H1 (cell line): Measurements from ENCODE around the gene CD164. TPM values are rescaled to one million over a fixed set of nuclear protein-coding genes. Genes with fewer than 3 reads are reported as not detected.

Source experiments
- CTCF ChIA-PET: fragments of 300-600 bp; sonication (Branson Sonifier 250); formaldehyde crosslinking; loops from one replicate; lab custom pipeline; 2021; ENCODE audit not compliant: partially characterized antibody; lab: Charles Lee
- POLR2A ChIA-PET: fragments of 300-600 bp; sonication (Branson Sonifier 250); formaldehyde crosslinking; loops from one replicate; lab custom pipeline; 2021; ENCODE audit warnings: inconsistent platforms; ENCODE audit not compliant: partially characterized antibody; lab: Charles Lee
- DNase-seq, 2 experiments: peaks; one replicate each; pipeline versions ENCODE4 v3.0.0 to v3.0.0-alpha.2; 2010 to 2022; ENCODE audit warnings: low spot score in 2 of 2, low read depth in 1 of 2, mixed read lengths in 1 of 2
- FAIRE-seq: peaks from 2 replicates; lab custom pipeline; 2011; peaks lifted over from hg19 to GRCh38; lab: Jason Lieb, UNC
- H2AFZ ChIP-seq: 2 replicates; pipeline ENCODE4 v1.8.1; 2012; ENCODE audit warnings: low read length, inconsistent platforms
- H2AK5ac ChIP-seq: 2 replicates; pipeline ENCODE4 v1.6.1; 2013; ENCODE audit warnings: low read depth, low read length
- H2BK120ac ChIP-seq: replicated peaks from 2 replicates; pipeline ENCODE3; 2013; ENCODE audit warnings: low read depth, low read length, inconsistent platforms
- H2BK12ac ChIP-seq: 2 replicates; pipeline ENCODE4 v1.6.1; 2013; ENCODE audit warnings: low read depth, low read length
- H2BK15ac ChIP-seq: 2 replicates; pipeline ENCODE4 v1.6.1; 2013; ENCODE audit warnings: low read length
- H2BK20ac ChIP-seq: 2 replicates; pipeline ENCODE4 v1.6.1; 2013; ENCODE audit warnings: low read length
- H2BK5ac ChIP-seq: 2 replicates; pipeline ENCODE4 v1.6.1; 2013; ENCODE audit warnings: low read depth, low read length
- H3K14ac ChIP-seq: 2 replicates; pipeline ENCODE4 v1.6.1; 2013; ENCODE audit warnings: inconsistent platforms; ENCODE audit not compliant: insufficient read length
- H3K18ac ChIP-seq: 2 replicates; pipeline ENCODE4 v1.6.1; 2013; ENCODE audit warnings: low read length; ENCODE audit errors: extremely low read depth
- H3K23ac ChIP-seq: 2 replicates; pipeline ENCODE4 v1.6.1; 2013; ENCODE audit warnings: inconsistent platforms; ENCODE audit not compliant: insufficient read length
- H3K23me2 ChIP-seq: 2 replicates; pipeline ENCODE4 v1.6.1; 2013; ENCODE audit warnings: low read depth, low read length
- H3K27ac ChIP-seq: 2 replicates; pipeline ENCODE4 v1.6.1; 2011; ENCODE audit warnings: low read depth, low read length, inconsistent platforms
- H3K27me3 ChIP-seq, 4 experiments: replicated peaks in 1 of 4; 1 replicate in 1 of 4; 2 replicates in 3 of 4; pipeline versions ENCODE4 v1.6.1 to v1.8.1; 2011 to 2013; ENCODE audit warnings: low read length in 3 of 4, mild to moderate bottlenecking in 3 of 4, inconsistent platforms in 2 of 4, mixed read lengths in 2 of 4, moderate library complexity in 1 of 4; ENCODE audit not compliant: control insufficient read depth in 3 of 4, insufficient read depth in 3 of 4; ENCODE audit errors: extremely low read depth in 1 of 4
- H3K36me3 ChIP-seq, 4 experiments: 2 replicates each; pipeline versions ENCODE4 v1.6.1 to v1.8.1; 2011 to 2013; ENCODE audit warnings: mild to moderate bottlenecking in 4 of 4, low read length in 3 of 4, moderate library complexity in 2 of 4, control low read depth in 1 of 4, inconsistent platforms in 1 of 4; ENCODE audit not compliant: insufficient read depth in 4 of 4, control insufficient read depth in 2 of 4
- H3K4ac ChIP-seq: replicated peaks from 2 replicates; pipeline ENCODE3; 2013; ENCODE audit warnings: low read length, low read depth, mixed read lengths, inconsistent platforms; ENCODE audit not compliant: insufficient read length
- H3K4me1 ChIP-seq, 4 experiments: replicated peaks in 1 of 4; 1 replicate in 1 of 4; 2 replicates in 3 of 4; pipeline versions ENCODE4 v1.6.1 to v1.8.1; 2011 to 2013; ENCODE audit warnings: low read length in 3 of 4, inconsistent platforms in 2 of 4, mixed read lengths in 1 of 4; ENCODE audit not compliant: insufficient read depth in 4 of 4, control insufficient read depth in 3 of 4
- H3K4me2 ChIP-seq, 2 experiments: 2 replicates each; pipeline versions ENCODE4 v1.6.1 to v1.8.1; 2011 to 2013; ENCODE audit warnings: low read depth in 2 of 2, low read length in 2 of 2, control low read depth in 1 of 2, inconsistent platforms in 1 of 2, mild to moderate bottlenecking in 1 of 2; ENCODE audit not compliant: insufficient read depth in 1 of 2
- H3K4me3 ChIP-seq, 4 experiments: fragments of 200-600, 300-600 bp in 1 of 4; sonication (generic), shearing (Covaris generic), sonication (Bioruptor Twin) in 1 of 4; 2 replicates each; pipeline versions ENCODE4 v1.5.1 to v1.8.1; 2011 to 2016; ENCODE audit warnings: low read length in 4 of 4, low read depth in 3 of 4, control low read depth in 2 of 4, inconsistent platforms in 2 of 4, mild to moderate bottlenecking in 2 of 4, mixed read lengths in 1 of 4, moderate library complexity in 1 of 4; ENCODE audit not compliant: insufficient read depth in 2 of 4; ENCODE audit errors: extremely low read depth in 1 of 4
- H3K56ac ChIP-seq: replicated peaks from 2 replicates; pipeline ENCODE3; 2013; ENCODE audit warnings: low read depth, mild to moderate bottlenecking, mixed read lengths, low read length, inconsistent platforms; ENCODE audit not compliant: insufficient read length
- H3K79me1 ChIP-seq: 2 replicates; pipeline ENCODE4 v1.6.1; 2013; ENCODE audit warnings: low read depth, low read length, control low read depth
- H3K79me2 ChIP-seq, 2 experiments: 2 replicates each; pipeline versions ENCODE4 v1.6.1 to v1.8.1; 2012 to 2013; ENCODE audit warnings: low read length in 2 of 2, mild to moderate bottlenecking in 2 of 2, inconsistent platforms in 1 of 2; ENCODE audit not compliant: insufficient read depth in 2 of 2, control insufficient read depth in 1 of 2
- H3K9ac ChIP-seq, 4 experiments: replicated peaks in 1 of 4; 1 replicate in 1 of 4; 2 replicates in 3 of 4; pipeline versions ENCODE4 v1.6.1 to v1.8.1; 2011 to 2013; ENCODE audit warnings: low read depth in 3 of 4, low read length in 3 of 4, control low read depth in 2 of 4, mild to moderate bottlenecking in 2 of 4, moderate library complexity in 2 of 4, inconsistent platforms in 1 of 4; ENCODE audit errors: extremely low read depth in 1 of 4
- H3K9me3 ChIP-seq, 2 experiments: 2 replicates each; pipeline versions ENCODE4 v1.6.1 to v1.8.1; 2012 to 2013; ENCODE audit warnings: mild to moderate bottlenecking in 2 of 2, moderate library complexity in 2 of 2, control low read depth in 1 of 2, inconsistent platforms in 1 of 2, low read depth in 1 of 2, low read length in 1 of 2, mixed read lengths in 1 of 2; ENCODE audit not compliant: insufficient read depth in 2 of 2
- H4K20me1 ChIP-seq, 2 experiments: replicated peaks in 1 of 2; 2 replicates each; pipeline versions ENCODE3 to v1.8.1; 2011 to 2013; ENCODE audit warnings: inconsistent platforms in 2 of 2, low read length in 2 of 2, mild to moderate bottlenecking in 1 of 2; ENCODE audit not compliant: insufficient read depth in 2 of 2, control insufficient read depth in 1 of 2
- H4K5ac ChIP-seq: 2 replicates; pipeline ENCODE4 v1.6.1; 2013; ENCODE audit warnings: low read length, low read depth, mixed read lengths, inconsistent platforms; ENCODE audit not compliant: insufficient read length
- H4K8ac ChIP-seq: 2 replicates; pipeline ENCODE4 v1.8.0; 2013; ENCODE audit warnings: mild to moderate bottlenecking, moderate library complexity, low read length, inconsistent platforms; ENCODE audit not compliant: insufficient read depth; ENCODE audit errors: extremely low read depth
- H4K91ac ChIP-seq: replicated peaks from 2 replicates; pipeline ENCODE3; 2013; ENCODE audit warnings: low read length, mixed read lengths, inconsistent platforms; ENCODE audit not compliant: insufficient read length
- JUND ChIP-seq: IDR thresholded peaks from 2 replicates; pipeline ENCODE4 v1.6.1; 2011; ENCODE audit warnings: mild to moderate bottlenecking, improper control_type of control experiment, low read length
- NANOG ChIP-seq: IDR thresholded peaks from 2 replicates; pipeline ENCODE4 v1.6.1; 2011; ENCODE audit warnings: low read length, low read depth, mild to moderate bottlenecking, inconsistent platforms; ENCODE audit not compliant: insufficient read depth, poor library complexity, severe bottlenecking
- SIN3A ChIP-seq, 2 experiments: IDR thresholded peaks in 1 of 2; conservative IDR thresholded peaks in 1 of 2; 2 replicates each; pipeline ENCODE4 v1.6.1; 2011 to 2012; ENCODE audit warnings: low read length in 2 of 2, improper control_type of control experiment in 1 of 2, low read depth in 1 of 2, mild to moderate bottlenecking in 1 of 2
- SP4 ChIP-seq: IDR thresholded peaks from 2 replicates; pipeline ENCODE4 v1.6.1; 2012; ENCODE audit warnings: low read length, inconsistent platforms
- TAF1 ChIP-seq: IDR thresholded peaks from 2 replicates; pipeline ENCODE4 v1.6.1; 2011; ENCODE audit warnings: mild to moderate bottlenecking, low read depth, low read length
- WGBS, 2 experiments: shearing (Covaris generic) in 1 of 2; methylation state at CpG; one replicate each; pipeline versions ENCODE4 v1.1.6 to v1.1.7; 2013 to 2015; ENCODE audit warnings: low lambda C conversion rate in 2 of 2, mixed read lengths in 2 of 2, inconsistent platforms in 1 of 2, low coverage in 1 of 2, missing lambda C conversion rate in 1 of 2; ENCODE audit not compliant: insufficient replicate concordance in 2 of 2, insufficient coverage in 1 of 2, insufficient read length in 1 of 2; ENCODE audit errors: extremely low coverage in 1 of 2, missing lambda C conversion rate in 1 of 2; 5-methylcytosine and 5-hydroxymethylcytosine counted together
- polyA plus RNA-seq, 7 experiments: library from polyadenylated mRNA; depleted of rRNA in 3 of 7; stranded (reverse) in 5 of 7; unstranded in 2 of 7; fragments of >200 nt in 5 of 7; fragments of 200-250 nt in 2 of 7; gene quantifications; 1 replicate in 5 of 7; 2 replicates in 1 of 7; 4 replicates in 1 of 7; pipeline versions ENCODE4 v1.2.1 to v1.2.3, GENCODE V29; 2011 to 2013; ENCODE audit warnings: missing spikeins in 2 of 7, mixed read lengths in 2 of 7
- total RNA-seq: library from RNA; stranded (reverse); fragmentation: NEBNext Ultra II Directional; extraction: Animal tissue kit (Norgen Biotek cat#: 25700); gene quantifications from 2 replicates; pipeline ENCODE4 v1.2.1, GENCODE V29; 2021

Gene CD164
- total and polyA plus RNA-seq, 2 of the 8 experiments (the other 6 are each of a cell fraction or from before 2014, with no cell fraction given): 69.3 to 94.3 TPM

DNA sequence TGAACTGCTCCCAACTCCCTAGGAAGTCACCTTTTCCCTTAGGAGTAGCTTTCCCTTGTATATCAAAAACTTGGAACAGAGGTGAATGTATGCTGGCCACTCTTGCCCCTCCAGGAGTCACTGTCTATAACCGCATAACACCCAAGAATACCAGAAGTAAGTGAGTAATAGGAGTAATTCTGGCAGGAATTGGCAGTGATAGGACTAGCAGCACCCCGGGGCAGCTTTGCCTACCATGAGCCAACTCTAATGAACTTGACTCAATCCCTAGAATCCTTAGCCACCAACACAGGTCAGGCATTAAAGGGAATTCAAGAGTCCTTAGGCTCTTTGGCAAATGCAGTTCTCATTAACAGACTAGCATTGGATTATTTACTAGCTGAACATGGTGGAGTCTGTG lies 28.8 kb upstream of the CD164 start:
- Histone ChIP-seq H3K4me2 (no peak overlapping the region), H2BK120ac (no peak overlapping the region), H2BK5ac (no peak overlapping the region), H3K79me1 (no peaks in the 10 kb centered on the region), H4K91ac (no peak overlapping the region), H3K4ac (no peak overlapping the region), H4K20me1 (no peaks in the 10 kb centered on the region), H3K9me3 (no peaks in the 10 kb centered on the region), H3K27me3 (no peaks in the 10 kb centered on the region), H3K14ac (no peak overlapping the region), H2AK5ac (no peak overlapping the region), H3K56ac (no peak overlapping the region), H3K36me3 (no peaks in the 10 kb centered on the region), H4K8ac (no peak overlapping the region), H3K27ac (no peak overlapping the region), H4K5ac (no peak overlapping the region), H3K23ac (no peak overlapping the region), H3K18ac (no peak overlapping the region), H2AFZ (no peak overlapping the region), H3K79me2 (no peaks in the 10 kb centered on the region), H2BK15ac (no peak overlapping the region), H2BK20ac (no peak overlapping the region), H2BK12ac (no peak overlapping the region), H3K9ac (no peak overlapping the region), H3K4me1 (no peaks in the 10 kb centered on the region), H3K23me2 (no peaks in the 10 kb centered on the region), H3K4me3 (no peak overlapping the region)
- CTCF ChIA-PET: interaction anchor here (0.9 to 1.8 kb wide), 3 partner anchors 10 to 28 kb away, joined by 4 to 14 read pairs (median 5); no protein-coding TSS in a partner anchor
- no peak for DNase-seq
- WGBS, 2 experiments: 84% methylated on average over 2 of the region's 2 CpGs; no CpG with 5 or more reads in 1 of the 2 experiments
- POLR2A ChIA-PET: interaction anchor here (2.6 kb wide), 1 partner anchor 10 kb away, joined by 7 read pairs; no protein-coding TSS in a partner anchor
- no peak for FAIRE-seq
- TF ChIP-seq NANOG (no peak), SP4 (no peak), JUND (no peak), TAF1 (no peak), SIN3A (conservative IDR thresholded peaks at IDR 0.05 in 1 of 2, IDR thresholded peaks at IDR 0.05 in 1 of 2; ENCODE audit: low read depth in 1 of 2, low read length in 2 of 2) (no peak)
